Measurements from ENCODE around the gene RAB37. TPM values are rescaled to one million over a fixed set of nuclear protein-coding genes. Genes with fewer than 3 reads are reported as not detected.

RAB37 gene
- polyA plus RNA-seq, 1 donor from 2014 or later, result not detected

- no peak for TF ChIP-seq TAF1 (IDR thresholded peaks at IDR 0.05; ENCODE audit: low read depth)
- TF ChIP-seq RAD21 (conservative IDR thresholded peaks at IDR 0.05), result no peak
- TF ChIP-seq, protein P1, sequence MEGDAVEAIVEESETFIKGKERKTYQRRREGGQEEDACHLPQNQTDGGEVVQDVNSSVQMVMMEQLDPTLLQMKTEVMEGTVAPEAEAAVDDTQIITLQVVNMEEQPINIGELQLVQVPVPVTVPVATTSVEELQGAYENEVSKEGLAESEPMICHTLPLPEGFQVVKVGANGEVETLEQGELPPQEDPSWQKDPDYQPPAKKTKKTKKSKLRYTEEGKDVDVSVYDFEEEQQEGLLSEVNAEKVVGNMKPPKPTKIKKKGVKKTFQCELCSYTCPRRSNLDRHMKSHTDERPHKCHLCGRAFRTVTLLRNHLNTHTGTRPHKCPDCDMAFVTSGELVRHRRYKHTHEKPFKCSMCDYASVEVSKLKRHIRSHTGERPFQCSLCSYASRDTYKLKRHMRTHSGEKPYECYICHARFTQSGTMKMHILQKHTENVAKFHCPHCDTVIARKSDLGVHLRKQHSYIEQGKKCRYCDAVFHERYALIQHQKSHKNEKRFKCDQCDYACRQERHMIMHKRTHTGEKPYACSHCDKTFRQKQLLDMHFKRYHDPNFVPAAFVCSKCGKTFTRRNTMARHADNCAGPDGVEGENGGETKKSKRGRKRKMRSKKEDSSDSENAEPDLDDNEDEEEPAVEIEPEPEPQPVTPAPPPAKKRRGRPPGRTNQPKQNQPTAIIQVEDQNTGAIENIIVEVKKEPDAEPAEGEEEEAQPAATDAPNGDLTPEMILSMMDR (IDR thresholded peaks at IDR 0.05; ENCODE audit: poor library complexity, severe bottlenecking), result no peak
- no peak for TF ChIP-seq SMC3 (conservative IDR thresholded peaks at IDR 0.05; ENCODE audit: poor library complexity)
- TF ChIP-seq EZH2 (IDR thresholded peaks at IDR 0.05; ENCODE audit: borderline replicate concordance, insufficient read depth, low read length, poor library complexity, severe bottlenecking), result no peak
- no peak for TF ChIP-seq EP300 (conservative IDR thresholded peaks at IDR 0.05; ENCODE audit: poor library complexity, severe bottlenecking)
- no peak for TF ChIP-seq POLR2AphosphoS5 (IDR thresholded peaks at IDR 0.05)
- no peak for TF ChIP-seq MXI1 (conservative IDR thresholded peaks at IDR 0.05; ENCODE audit: poor library complexity, severe bottlenecking)
- TF ChIP-seq, protein P2, sequence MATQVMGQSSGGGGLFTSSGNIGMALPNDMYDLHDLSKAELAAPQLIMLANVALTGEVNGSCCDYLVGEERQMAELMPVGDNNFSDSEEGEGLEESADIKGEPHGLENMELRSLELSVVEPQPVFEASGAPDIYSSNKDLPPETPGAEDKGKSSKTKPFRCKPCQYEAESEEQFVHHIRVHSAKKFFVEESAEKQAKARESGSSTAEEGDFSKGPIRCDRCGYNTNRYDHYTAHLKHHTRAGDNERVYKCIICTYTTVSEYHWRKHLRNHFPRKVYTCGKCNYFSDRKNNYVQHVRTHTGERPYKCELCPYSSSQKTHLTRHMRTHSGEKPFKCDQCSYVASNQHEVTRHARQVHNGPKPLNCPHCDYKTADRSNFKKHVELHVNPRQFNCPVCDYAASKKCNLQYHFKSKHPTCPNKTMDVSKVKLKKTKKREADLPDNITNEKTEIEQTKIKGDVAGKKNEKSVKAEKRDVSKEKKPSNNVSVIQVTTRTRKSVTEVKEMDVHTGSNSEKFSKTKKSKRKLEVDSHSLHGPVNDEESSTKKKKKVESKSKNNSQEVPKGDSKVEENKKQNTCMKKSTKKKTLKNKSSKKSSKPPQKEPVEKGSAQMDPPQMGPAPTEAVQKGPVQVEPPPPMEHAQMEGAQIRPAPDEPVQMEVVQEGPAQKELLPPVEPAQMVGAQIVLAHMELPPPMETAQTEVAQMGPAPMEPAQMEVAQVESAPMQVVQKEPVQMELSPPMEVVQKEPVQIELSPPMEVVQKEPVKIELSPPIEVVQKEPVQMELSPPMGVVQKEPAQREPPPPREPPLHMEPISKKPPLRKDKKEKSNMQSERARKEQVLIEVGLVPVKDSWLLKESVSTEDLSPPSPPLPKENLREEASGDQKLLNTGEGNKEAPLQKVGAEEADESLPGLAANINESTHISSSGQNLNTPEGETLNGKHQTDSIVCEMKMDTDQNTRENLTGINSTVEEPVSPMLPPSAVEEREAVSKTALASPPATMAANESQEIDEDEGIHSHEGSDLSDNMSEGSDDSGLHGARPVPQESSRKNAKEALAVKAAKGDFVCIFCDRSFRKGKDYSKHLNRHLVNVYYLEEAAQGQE (IDR thresholded peaks at IDR 0.05; ENCODE audit: borderline replicate concordance), result no peak
- Histone ChIP-seq H4K20me1 (ENCODE audit: insufficient read depth) (no peaks in the 10 kb centered on the region), H3K79me2 (replicated peaks; ENCODE audit: insufficient read depth, low read length) (no peaks in the 10 kb centered on the region), H3K9me2 (ENCODE audit: insufficient read depth, low read length) (no peaks in the 10 kb centered on the region), H3K27me3 (ENCODE audit: insufficient read depth, low read depth, low read length) (peaks cover 24% of the 10 kb centered on the region), H2AFZ (ENCODE audit: low read depth, low read length) (no peak overlapping the region), H3K4me2 (ENCODE audit: low read length) (no peak overlapping the region), H3K9me3 (ENCODE audit: low read length) (no peaks in the 10 kb centered on the region), H3K27ac (ENCODE audit: low read length) (no peak overlapping the region), H3F3A (ENCODE audit: insufficient read depth, low read length, poor library complexity, severe bottlenecking) (no peaks in the 10 kb centered on the region), H3K4me3 (ENCODE audit: low read length) (no peak overlapping the region), H3K36me3 (ENCODE audit: insufficient read depth, low read length) (no peaks in the 10 kb centered on the region), H3K9ac (ENCODE audit: low read length) (no peak overlapping the region)
Measured at GRCh38 chr17:74752415-74752814, 15.4 kb downstream of the RAB37 start.

- Histone ChIP-seq H3K36me3 (ENCODE audit: insufficient read depth, low read length) (no peaks in the 10 kb centered on the region), H3K79me2 (replicated peaks; ENCODE audit: insufficient read depth, low read length) (no peaks in the 10 kb centered on the region), H2AFZ (ENCODE audit: low read depth, low read length) (no peak overlapping the region), H3K27me3 (ENCODE audit: insufficient read depth, low read depth, low read length) (peaks cover 19% of the 10 kb centered on the region), H3F3A (ENCODE audit: insufficient read depth, low read length, poor library complexity, severe bottlenecking) (no peaks in the 10 kb centered on the region), H3K9ac (ENCODE audit: low read length) (no peak overlapping the region), H3K4me3 (ENCODE audit: low read length) (no peak overlapping the region), H3K9me3 (ENCODE audit: low read length) (no peaks in the 10 kb centered on the region), H3K27ac (ENCODE audit: low read length) (no peak overlapping the region), H4K20me1 (ENCODE audit: insufficient read depth) (no peaks in the 10 kb centered on the region), H3K4me2 (ENCODE audit: low read length) (no peak overlapping the region), H3K9me2 (ENCODE audit: insufficient read depth, low read length) (no peaks in the 10 kb centered on the region)
- TF ChIP-seq SMC3 (conservative IDR thresholded peaks at IDR 0.05; ENCODE audit: poor library complexity) (no peak), MXI1 (conservative IDR thresholded peaks at IDR 0.05; ENCODE audit: poor library complexity, severe bottlenecking) (no peak), RAD21 (conservative IDR thresholded peaks at IDR 0.05) (no peak), EP300 (conservative IDR thresholded peaks at IDR 0.05; ENCODE audit: poor library complexity, severe bottlenecking) (no peak), POLR2AphosphoS5 (IDR thresholded peaks at IDR 0.05) (no peak), EZH2 (IDR thresholded peaks at IDR 0.05; ENCODE audit: borderline replicate concordance, insufficient read depth, low read length, poor library complexity, severe bottlenecking) (no peak), TAF1 (IDR thresholded peaks at IDR 0.05; ENCODE audit: low read depth) (no peak)
- TF ChIP-seq, protein P2 (IDR thresholded peaks at IDR 0.05; ENCODE audit: borderline replicate concordance), result no peak
- TF ChIP-seq, protein P1 (IDR thresholded peaks at IDR 0.05; ENCODE audit: poor library complexity, severe bottlenecking), result no peak
Measured at GRCh38 chr17:74752822-74753401, 15.9 kb downstream of the RAB37 start.
